SK-N-SH treated with all-trans-retinoic acid at 6 μM for 48 hours (cell line): Measurements from ENCODE around the gene SERP2.

ENCODE experiments used
- ARNTL ChIP-seq: fragments of 450-650 bp; formaldehyde crosslinking; IDR thresholded peaks from 2 replicates; pipeline ENCODE4 v1.5.0; 2020; ENCODE audit warnings: low read depth, mild to moderate bottlenecking, moderate library complexity, borderline replicate concordance
- PATZ1 ChIP-seq: fragments of 250-450 bp; sonication (Bioruptor Pico); IDR thresholded peaks from 2 replicates; pipeline ENCODE4 v1.8.0; 2020; ENCODE audit warnings: mild to moderate bottlenecking, moderate library complexity, borderline replicate concordance
- POU6F1 ChIP-seq: fragments of 250-450 bp; sonication (Bioruptor Pico); IDR thresholded peaks from 2 replicates; pipeline ENCODE4 v1.8.0; 2021; ENCODE audit warnings: low read depth, mild to moderate bottlenecking, moderate library complexity, borderline replicate concordance
- PPARA ChIP-seq: fragments of 250-450 bp; sonication (Bioruptor Pico); IDR thresholded peaks from 2 replicates; pipeline ENCODE4 v1.5.0; 2020; ENCODE audit warnings: mild to moderate bottlenecking, borderline replicate concordance
- TSHZ2 ChIP-seq: fragments of 250-450 bp; sonication (Bioruptor Pico); IDR thresholded peaks from 2 replicates; pipeline ENCODE4 v1.5.0; 2020; ENCODE audit warnings: mild to moderate bottlenecking, moderate library complexity
- ZFP3 ChIP-seq: fragments of 250-450 bp; sonication (Bioruptor Pico); IDR thresholded peaks from 2 replicates; pipeline ENCODE4 v1.5.0; 2020; ENCODE audit warnings: mild to moderate bottlenecking, moderate library complexity
- ZNF565 ChIP-seq: fragments of 450-650 bp; formaldehyde crosslinking; conservative IDR thresholded peaks from 2 replicates; pipeline ENCODE4 v1.5.0; 2020; ENCODE audit warnings: low read depth, mild to moderate bottlenecking, moderate library complexity

GRCh38 chr13:44409595-44409994, 36.0 kb downstream of the SERP2 start:
- TF ChIP-seq PPARA (no peak), ZNF565 (CRISPR knock-in tag) (no peak), ZFP3 (CRISPR knock-in tag) (no peak), POU6F1 (CRISPR knock-in tag) (no peak), TSHZ2 (CRISPR knock-in tag) (no peak), ARNTL (CRISPR knock-in tag) (no peak), PATZ1 (no peak)
